ENCODE results near the gene SOCS7.

SOCS7 gene

DNA sequence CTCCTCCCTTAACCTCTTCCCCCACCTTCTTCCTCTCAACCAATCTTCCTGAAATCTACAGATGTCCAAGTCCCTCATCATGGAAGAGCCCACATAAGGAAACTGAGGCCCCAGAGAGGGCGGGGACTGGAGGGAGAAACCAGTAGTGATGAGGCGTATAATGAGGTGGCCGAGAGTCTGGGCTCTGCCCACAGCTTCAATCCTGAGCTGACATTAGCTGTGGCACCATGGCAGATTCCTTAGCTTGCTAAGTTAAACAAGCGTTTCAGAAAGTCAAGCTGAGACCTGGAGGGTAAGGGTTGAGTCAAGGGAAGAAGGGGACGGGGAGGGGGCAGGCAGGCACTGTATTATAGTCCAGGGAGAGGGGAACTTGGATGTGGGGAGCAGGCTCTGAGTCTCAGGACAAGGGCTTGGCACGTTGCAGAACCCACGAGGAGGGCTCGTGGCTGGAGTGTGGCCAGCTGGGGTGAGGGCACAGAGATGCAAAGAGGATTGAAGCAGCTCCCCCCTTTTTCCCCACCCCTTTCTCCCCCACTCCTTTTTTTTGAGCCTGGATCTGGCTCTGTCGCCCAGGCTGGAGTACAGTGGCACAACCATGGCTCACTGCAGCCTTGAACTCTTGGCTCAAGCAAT is 89.9 kb downstream of the SOCS7 start:
- no peak for DNase-seq (ENCODE audit: low spot score)

- DNase-seq (ENCODE audit: low spot score) = no peak
Measured at GRCh38 chr17:38442548-38442947, 90.9 kb downstream of the SOCS7 start.

- DNase-seq (ENCODE audit: low spot score) = no peak
Measured at GRCh38 chr17:38443356-38444031, 91.8 kb downstream of the SOCS7 start.

GRCh38 chr17:38444151-38444550 is 92.5 kb downstream of the SOCS7 start:
- peak; percentile 51 for DNase-seq (ENCODE audit: low spot score)

DNA sequence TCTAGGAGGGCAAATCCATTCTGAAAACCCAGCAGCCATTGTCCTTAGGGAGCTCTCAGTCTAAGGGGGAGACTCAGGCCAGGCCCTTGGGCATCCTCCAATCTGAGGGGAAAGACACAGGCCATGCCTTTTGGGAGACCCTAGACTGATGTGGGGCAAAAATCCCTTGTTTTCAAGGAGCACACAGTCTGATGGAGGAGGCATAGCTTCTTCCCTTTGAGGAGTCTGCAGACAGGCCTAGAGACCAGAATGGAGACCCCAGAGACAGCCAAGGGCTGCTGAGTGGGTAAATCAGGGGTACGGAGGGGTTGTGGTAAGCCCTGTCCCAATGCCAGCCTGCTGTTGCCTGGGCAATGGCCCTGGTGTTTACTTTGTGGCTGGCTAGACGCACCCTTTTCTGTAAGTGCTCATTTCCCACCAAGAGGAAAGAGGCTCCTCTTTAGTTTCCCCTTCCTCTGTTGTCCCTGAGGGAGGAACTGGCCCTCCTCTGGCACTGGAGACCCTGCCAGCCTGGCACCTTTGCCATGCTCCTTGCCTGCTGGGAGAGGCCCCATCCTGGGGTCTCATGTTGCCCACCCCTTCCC is 96.0 kb downstream of the SOCS7 start:
- no peak for DNase-seq (ENCODE audit: low spot score)

DNA sequence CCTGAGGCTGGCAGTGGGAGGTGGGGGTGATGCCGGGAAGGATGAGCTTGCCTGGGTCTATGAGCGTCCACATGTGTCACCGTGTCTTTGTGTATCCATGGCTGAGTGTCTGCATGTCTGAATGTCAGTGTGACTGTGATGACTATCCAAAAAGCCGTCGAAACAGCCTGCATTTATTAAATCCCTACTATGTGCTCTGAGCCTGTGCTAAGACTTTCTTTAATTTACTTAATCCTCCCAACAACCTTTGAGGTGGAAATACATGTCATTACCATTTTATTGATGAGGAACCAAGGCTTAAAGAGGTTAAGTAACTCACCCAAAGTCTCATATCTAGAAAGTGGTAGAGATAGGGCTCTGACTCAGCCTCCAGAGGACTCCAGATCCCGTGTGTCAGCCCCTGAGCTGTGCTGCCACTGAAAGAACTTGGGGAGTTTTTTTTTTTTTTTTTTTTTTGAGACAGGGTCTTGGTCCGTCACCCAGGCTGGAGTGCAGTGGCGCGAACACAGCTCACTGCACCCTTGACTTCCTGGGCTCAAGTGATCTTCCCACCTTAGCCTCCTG is 96.6 kb downstream of the SOCS7 start:
- DNase-seq (ENCODE audit: low spot score) = no peak

DNA sequence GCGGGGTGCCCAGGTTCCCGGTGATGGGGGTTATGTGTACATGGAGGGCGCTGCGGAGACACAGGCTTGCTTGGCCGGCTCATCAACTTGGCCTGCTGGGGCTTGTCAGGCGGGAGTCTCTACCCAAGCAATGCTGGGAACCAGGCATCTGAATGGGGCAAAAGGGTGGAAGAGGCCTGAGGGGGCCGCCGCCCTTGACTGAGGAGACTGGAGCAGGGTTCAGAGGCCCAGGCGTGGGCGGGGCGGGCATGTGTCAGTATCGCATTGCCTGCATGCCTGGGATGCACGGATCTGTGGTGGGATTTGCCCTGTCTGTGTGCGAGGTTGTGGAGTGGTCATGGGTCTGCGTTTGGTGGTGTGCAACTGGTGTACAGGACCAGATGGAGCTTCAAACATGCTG is 97.7 kb downstream of the SOCS7 start:
- no peak for DNase-seq (ENCODE audit: low spot score)

- no peak for DNase-seq (ENCODE audit: low spot score)
Measured at GRCh38 chr17:38450557-38451029, 98.9 kb downstream of the SOCS7 start.

GRCh38 chr17:38451030-38451839 is 99.6 kb downstream of the SOCS7 start:
- no peak for DNase-seq (ENCODE audit: low spot score)

GRCh38 chr17:38451840-38452529 is 100.3 kb downstream of the SOCS7 start:
- DNase-seq (ENCODE audit: low spot score) = no peak

DNA sequence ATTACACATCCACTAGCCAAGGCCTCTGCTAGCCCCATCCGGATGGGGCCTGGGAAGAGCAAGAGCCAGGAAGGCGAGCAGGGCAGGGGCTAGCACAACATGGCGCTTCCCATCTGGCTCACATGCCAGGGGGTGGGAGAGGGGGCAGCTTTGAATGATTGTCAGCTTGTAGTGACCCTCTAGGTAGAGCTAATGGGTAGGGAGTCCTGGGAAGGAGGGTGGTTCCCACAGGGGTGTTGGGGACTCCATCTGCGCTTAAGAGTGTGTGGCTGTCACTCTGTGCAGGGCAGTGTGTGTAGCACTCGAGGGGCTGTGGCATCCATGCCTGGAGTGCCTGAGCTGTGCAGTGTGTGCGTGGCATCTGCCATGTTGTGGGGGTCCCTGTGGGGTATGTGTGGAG is 101.1 kb downstream of the SOCS7 start:
- DNase-seq (ENCODE audit: low spot score) = no peak

DNA sequence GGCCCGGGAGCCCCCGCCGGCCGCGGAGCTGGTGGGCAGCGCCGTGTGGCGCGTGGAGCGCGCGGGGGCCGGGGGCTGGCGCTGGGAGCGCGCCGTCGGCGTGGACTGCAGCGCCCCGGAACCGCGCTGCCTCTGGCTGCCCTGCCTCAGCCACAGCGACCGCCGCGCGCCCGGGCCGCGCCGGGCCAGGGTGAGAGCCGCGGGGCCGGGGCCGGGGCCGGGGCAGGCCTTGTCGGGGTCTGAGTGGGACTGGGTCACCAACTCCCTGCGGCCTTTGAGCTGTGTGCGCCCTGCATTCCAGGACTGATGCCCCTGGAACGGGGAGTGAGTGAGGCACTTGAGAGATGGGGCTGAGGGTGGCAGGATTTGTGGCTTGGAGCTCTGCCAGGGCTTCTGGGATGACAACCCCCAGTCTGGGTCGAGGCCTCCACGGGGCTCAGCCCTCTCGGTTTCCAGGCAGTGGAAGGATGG is 102.3 kb downstream of the SOCS7 start:
- no peak for DNase-seq (ENCODE audit: low spot score)

GRCh38 chr17:38454532-38454931 is 102.9 kb downstream of the SOCS7 start:
- no peak for DNase-seq (ENCODE audit: low spot score)
